ENCODE results near the gene LDLR. TPM values are rescaled to one million over a fixed set of nuclear protein-coding genes. Genes with fewer than 3 reads are reported as not detected.

LDLR gene
- total RNA-seq, 4 donors from 2014 or later, result 14.9 to 68.1 (median 32.6) TPM

DNA sequence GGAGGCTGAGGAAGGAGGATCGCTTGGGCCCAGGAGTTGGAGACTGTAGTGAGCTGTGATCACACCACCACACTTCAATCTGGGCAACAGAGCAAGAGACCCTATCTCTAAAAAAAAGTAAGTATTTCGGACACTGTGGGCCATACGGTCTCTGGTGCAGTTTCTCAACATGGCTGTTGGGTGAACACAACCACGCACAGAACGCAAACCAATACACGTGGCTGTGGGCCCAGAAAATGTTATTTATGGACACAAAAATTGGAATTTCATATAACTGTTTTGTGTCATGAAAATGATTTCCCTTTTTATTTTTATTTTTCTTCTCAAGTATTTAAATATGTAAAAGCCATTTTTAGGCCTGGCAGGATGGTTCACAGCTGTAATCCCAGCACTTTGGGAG is 19.5 kb downstream of the LDLR start:
- TF ChIP-seq, protein P1, sequence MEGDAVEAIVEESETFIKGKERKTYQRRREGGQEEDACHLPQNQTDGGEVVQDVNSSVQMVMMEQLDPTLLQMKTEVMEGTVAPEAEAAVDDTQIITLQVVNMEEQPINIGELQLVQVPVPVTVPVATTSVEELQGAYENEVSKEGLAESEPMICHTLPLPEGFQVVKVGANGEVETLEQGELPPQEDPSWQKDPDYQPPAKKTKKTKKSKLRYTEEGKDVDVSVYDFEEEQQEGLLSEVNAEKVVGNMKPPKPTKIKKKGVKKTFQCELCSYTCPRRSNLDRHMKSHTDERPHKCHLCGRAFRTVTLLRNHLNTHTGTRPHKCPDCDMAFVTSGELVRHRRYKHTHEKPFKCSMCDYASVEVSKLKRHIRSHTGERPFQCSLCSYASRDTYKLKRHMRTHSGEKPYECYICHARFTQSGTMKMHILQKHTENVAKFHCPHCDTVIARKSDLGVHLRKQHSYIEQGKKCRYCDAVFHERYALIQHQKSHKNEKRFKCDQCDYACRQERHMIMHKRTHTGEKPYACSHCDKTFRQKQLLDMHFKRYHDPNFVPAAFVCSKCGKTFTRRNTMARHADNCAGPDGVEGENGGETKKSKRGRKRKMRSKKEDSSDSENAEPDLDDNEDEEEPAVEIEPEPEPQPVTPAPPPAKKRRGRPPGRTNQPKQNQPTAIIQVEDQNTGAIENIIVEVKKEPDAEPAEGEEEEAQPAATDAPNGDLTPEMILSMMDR (IDR thresholded peaks at IDR 0.05), result no peak
- TF ChIP-seq POLR2A (IDR thresholded peaks at IDR 0.05), result no peak
- TF ChIP-seq POLR2AphosphoS5 (IDR thresholded peaks at IDR 0.05), result no peak
- no peak for TF ChIP-seq EP300 (IDR thresholded peaks at IDR 0.05)

DNA sequence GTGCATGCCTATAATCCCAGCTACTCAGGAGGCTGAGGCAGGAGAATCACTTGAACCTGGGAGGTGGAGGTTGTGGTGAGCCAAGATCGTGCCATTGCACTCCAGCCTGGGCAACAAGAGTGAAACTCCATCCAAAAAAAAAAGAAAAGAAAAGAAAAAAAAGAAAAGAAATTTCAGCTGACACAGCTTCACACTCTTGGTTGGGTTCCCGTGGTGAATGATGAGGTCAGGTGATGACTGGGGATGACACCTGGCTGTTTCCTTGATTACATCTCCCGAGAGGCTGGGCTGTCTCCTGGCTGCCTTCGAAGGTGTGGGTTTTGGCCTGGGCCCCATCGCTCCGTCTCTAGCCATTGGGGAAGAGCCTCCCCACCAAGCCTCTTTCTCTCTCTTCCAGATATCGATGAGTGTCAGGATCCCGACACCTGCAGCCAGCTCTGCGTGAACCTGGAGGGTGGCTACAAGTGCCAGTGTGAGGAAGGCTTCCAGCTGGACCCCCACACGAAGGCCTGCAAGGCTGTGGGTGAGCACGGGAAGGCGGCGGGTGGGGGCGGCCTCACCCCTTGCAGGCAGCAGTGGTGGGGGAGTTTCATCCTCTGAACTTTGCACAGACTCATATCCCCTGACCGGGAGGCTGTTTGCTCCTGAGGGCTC is 22.0 kb downstream of the LDLR start:
- no peaks in the 10 kb centered on the region for H3K9me3 ChIP-seq
- ATAC-seq, result no peak
- H3K4me1 ChIP-seq, result no peaks in the 10 kb centered on the region
- no peak overlapping the region for H3K4me3 ChIP-seq
- no peak overlapping the region for H3K27ac ChIP-seq
- TF ChIP-seq POLR2AphosphoS5 (IDR thresholded peaks at IDR 0.05), result peak; percentile 7
- TF ChIP-seq, protein P1 (IDR thresholded peaks at IDR 0.05), result no peak
- no peaks in the 10 kb centered on the region for H3K27me3 ChIP-seq
- 91% methylated on average over 5 of the region's 15 CpGs; no CpG with 5 or more reads in 1 of the 2 donors for WGBS, 2 donors (ENCODE audit: low coverage in 1 of 2)
- peaks cover 0 to 100% of the 10 kb centered on the region in 2 donors for H3K36me3 ChIP-seq

More for the DNA sequence above, 19.5 kb downstream of the LDLR start:
- H3K36me3 ChIP-seq, result peaks cover 0 to 100% of the 10 kb centered on the region in 2 donors
- H3K27ac ChIP-seq, result peak overlapping the region in 1 of 4 donors; percentile 24
- WGBS, 2 donors (ENCODE audit: low coverage in 1 of 2), result 76 to 81% methylated on average over 6 of the region's 6 CpGs
- ATAC-seq, result no peak
- no peak overlapping the region for H3K4me3 ChIP-seq
- H3K4me1 ChIP-seq, result no peaks in the 10 kb centered on the region
- H3K27me3 ChIP-seq, result no peaks in the 10 kb centered on the region
- no peaks in the 10 kb centered on the region for H3K9me3 ChIP-seq

DNA sequence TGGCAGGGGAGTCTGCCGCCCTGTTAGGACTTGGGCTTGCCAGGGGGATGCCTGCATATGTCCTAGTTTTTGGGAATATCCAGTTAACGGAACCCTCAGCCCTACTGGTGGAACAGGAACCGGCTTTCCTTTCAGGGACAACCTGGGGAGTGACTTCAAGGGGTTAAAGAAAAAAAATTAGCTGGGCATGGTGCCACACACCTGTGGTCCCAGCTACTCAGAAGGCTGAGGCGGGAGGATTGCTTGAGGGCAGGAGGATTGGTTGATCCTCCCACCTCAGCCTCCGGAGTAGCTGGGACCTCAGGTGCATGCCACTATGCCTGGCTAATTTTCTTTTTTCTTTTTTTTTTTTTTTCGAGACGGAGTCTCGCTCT is 22.5 kb downstream of the LDLR start:
- 80 to 81% methylated on average over 1 to 3 of the region's 8 CpGs for WGBS, 2 donors (ENCODE audit: low coverage in 1 of 2)
- TF ChIP-seq EP300 (IDR thresholded peaks at IDR 0.05) (no peak), POLR2AphosphoS5 (IDR thresholded peaks at IDR 0.05) (no peak), POLR2A (IDR thresholded peaks at IDR 0.05) (no peak)
- Histone ChIP-seq H3K9me3 (no peaks in the 10 kb centered on the region), H3K4me1 (no peaks in the 10 kb centered on the region), H3K27ac (no peak overlapping the region), H3K36me3 (peaks cover 0 to 100% of the 10 kb centered on the region in 2 donors), H3K27me3 (no peaks in the 10 kb centered on the region), H3K4me3 (no peak overlapping the region)
- no peak for ATAC-seq

DNA sequence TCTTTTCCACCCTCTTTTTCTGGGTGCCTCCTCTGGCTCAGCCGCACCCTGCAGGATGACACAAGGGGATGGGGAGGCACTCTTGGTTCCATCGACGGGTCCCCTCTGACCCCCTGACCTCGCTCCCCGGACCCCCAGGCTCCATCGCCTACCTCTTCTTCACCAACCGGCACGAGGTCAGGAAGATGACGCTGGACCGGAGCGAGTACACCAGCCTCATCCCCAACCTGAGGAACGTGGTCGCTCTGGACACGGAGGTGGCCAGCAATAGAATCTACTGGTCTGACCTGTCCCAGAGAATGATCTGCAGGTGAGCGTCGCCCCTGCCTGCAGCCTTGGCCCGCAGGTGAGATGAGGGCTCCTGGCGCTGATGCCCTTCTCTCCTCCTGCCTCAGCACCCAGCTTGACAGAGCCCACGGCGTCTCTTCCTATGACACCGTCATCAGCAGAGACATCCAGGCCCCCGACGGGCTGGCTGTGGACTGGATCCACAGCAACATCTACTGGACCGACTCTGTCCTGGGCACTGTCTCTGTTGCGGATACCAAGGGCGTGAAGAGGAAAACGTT is 24.0 kb downstream of the LDLR start:
- H3K36me3 ChIP-seq, result peaks cover 0 to 100% of the 10 kb centered on the region in 2 donors
- H3K4me3 ChIP-seq, result no peak overlapping the region
- no CpG with 5 or more reads among the region's 27 CpGs for WGBS, 2 donors (ENCODE audit: low coverage in 1 of 2)
- H3K4me1 ChIP-seq, result no peaks in the 10 kb centered on the region
- H3K27me3 ChIP-seq, result no peaks in the 10 kb centered on the region
- TF ChIP-seq, protein P1 (IDR thresholded peaks at IDR 0.05), result no peak
- TF ChIP-seq EP300 (IDR thresholded peaks at IDR 0.05) (no peak), POLR2AphosphoS5 (IDR thresholded peaks at IDR 0.05) (no peak)
- no peaks in the 10 kb centered on the region for H3K9me3 ChIP-seq
- no peak overlapping the region for H3K27ac ChIP-seq
- no peak for ATAC-seq

DNA sequence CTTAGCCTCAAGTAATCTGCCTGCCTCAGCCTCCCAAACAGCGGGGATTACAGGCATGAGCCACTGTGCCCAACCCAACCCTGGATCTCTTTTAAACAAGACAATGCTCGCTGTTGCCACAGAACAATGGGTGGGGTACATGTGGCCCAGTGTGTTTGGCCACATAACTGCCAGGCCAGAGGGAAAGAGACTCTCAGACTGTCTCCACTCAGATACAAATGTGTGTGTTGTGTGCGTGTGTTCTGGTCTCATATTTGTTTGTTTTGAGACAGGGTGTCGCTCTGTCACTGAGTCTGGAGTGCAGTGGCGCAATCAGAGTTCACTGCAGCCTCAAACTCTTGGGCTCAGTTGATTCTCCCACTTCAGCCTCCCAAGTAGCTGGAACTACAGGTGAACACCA is 25.8 kb downstream of the LDLR start:
- no peaks in the 10 kb centered on the region for H3K4me1 ChIP-seq
- H3K9me3 ChIP-seq, result no peaks in the 10 kb centered on the region
- H3K4me3 ChIP-seq, result no peak overlapping the region
- no peaks in the 10 kb centered on the region for H3K27me3 ChIP-seq
- ATAC-seq, result no peak
- no peak overlapping the region for H3K27ac ChIP-seq
- WGBS, 2 donors (ENCODE audit: low coverage in 1 of 2), result 94% methylated on average over 5 of the region's 5 CpGs; no CpG with 5 or more reads in 1 of the 2 donors
- TF ChIP-seq POLR2A (IDR thresholded peaks at IDR 0.05) (no peak), POLR2AphosphoS5 (IDR thresholded peaks at IDR 0.05) (no peak), EP300 (IDR thresholded peaks at IDR 0.05) (no peak)
- TF ChIP-seq, protein P1 (IDR thresholded peaks at IDR 0.05), result no peak
- H3K36me3 ChIP-seq, result peaks cover 0 to 97% of the 10 kb centered on the region in 2 donors
